GM19351 (cell line): Measurements from ENCODE around the gene ZNF32.

Experiments
- ATAC-seq: cut with Tn5 transposase; IDR thresholded peaks from one replicate; pipeline ENCODE4 v1.9.1; 2021; ENCODE audit warnings: mild to moderate bottlenecking, moderate library complexity; ENCODE audit not compliant: unreplicated experiment

The ZNF32 gene

GRCh38 chr10:43648398-43649184, at the start of gene ZNF32:
Gene ZNF32, minus strand, starts transcription at chr10:43648881. Its CDS starts 2,748 bp downstream, at chr10:43646133.
- peak; percentile 97 for ATAC-seq

GRCh38 chr10:43698156-43698555, 49.5 kb upstream of the ZNF32 start:
- no peak for ATAC-seq

GRCh38 chr10:43696909-43697483, 48.3 kb upstream of the ZNF32 start:
- ATAC-seq: no peak

- ATAC-seq: no peak
Measured at GRCh38 chr10:43695730-43696129, 47.0 kb upstream of the ZNF32 start.

- no peak for ATAC-seq
Measured at GRCh38 chr10:43695321-43695720, 46.6 kb upstream of the ZNF32 start.

GRCh38 chr10:43694526-43694925, 45.8 kb upstream of the ZNF32 start:
- no peak for ATAC-seq

GRCh38 chr10:43693602-43694001, 44.9 kb upstream of the ZNF32 start:
- ATAC-seq: no peak

GRCh38 chr10:43692051-43692825, 43.6 kb upstream of the ZNF32 start:
- no peak for ATAC-seq

GRCh38 chr10:43691485-43691884, 42.8 kb upstream of the ZNF32 start:
- ATAC-seq: no peak

- ATAC-seq: peak; percentile 99
Measured at GRCh38 chr10:43689955-43690771, 41.5 kb upstream of the ZNF32 start.

- ATAC-seq: peak; percentile 45
Measured at GRCh38 chr10:43689618-43689954, 40.9 kb upstream of the ZNF32 start.

- no peak for ATAC-seq
Measured at GRCh38 chr10:43689007-43689491, 40.4 kb upstream of the ZNF32 start.

GRCh38 chr10:43688348-43688892, 39.7 kb upstream of the ZNF32 start:
- ATAC-seq: no peak

- no peak for ATAC-seq
Measured at GRCh38 chr10:43687373-43687772, 38.7 kb upstream of the ZNF32 start.

GRCh38 chr10:43686414-43686813, 37.7 kb upstream of the ZNF32 start:
- ATAC-seq: no peak

- ATAC-seq: no peak
Measured at GRCh38 chr10:43685744-43686143, 37.1 kb upstream of the ZNF32 start.

GRCh38 chr10:43684292-43684559, 35.5 kb upstream of the ZNF32 start:
- ATAC-seq: no peak

GRCh38 chr10:43683451-43684291, 35.0 kb upstream of the ZNF32 start:
- ATAC-seq: peak; percentile 54

- no peak for ATAC-seq
Measured at GRCh38 chr10:43682956-43683355, 34.3 kb upstream of the ZNF32 start.

- ATAC-seq: no peak
Measured at GRCh38 chr10:43681721-43682120, 33.0 kb upstream of the ZNF32 start.
